PC-3 (cell line): ENCODE measurements around the gene PDE11A. TPM values are rescaled to one million over a fixed set of nuclear protein-coding genes. Genes with fewer than 3 reads are reported as not detected.

Experiments
- ATAC-seq: fragments of 200-7000 bp; cut with Tn5 transposase; 2 replicates; pipeline ENCODE4 v1.9.1; 2020; ENCODE audit warnings: mild to moderate bottlenecking, moderate library complexity
- BruUV-seq: library from RNA; stranded (reverse); fragments of 400-500 nt; replicated peaks from 2 replicates; lab custom pipeline; 2021; lab: Mats Ljungman, UMichigan
- CTCF ChIA-PET: fragments of 300-600 bp; sonication (Branson Sonifier 250); formaldehyde crosslinking; loops from one replicate; lab custom pipeline; 2022; ENCODE audit warnings: antibody characterized with exemption; lab: Charles Lee
- POLR2A ChIA-PET: fragments of 300-600 bp; sonication (Branson Sonifier 250); formaldehyde crosslinking; loops from one replicate; lab custom pipeline; 2022; ENCODE audit warnings: antibody characterized with exemption; ENCODE audit not compliant: unreplicated experiment; lab: Charles Lee
- DNase-seq: peaks from one replicate; pipeline ENCODE4 v3.0.0-alpha.2; 2015
- H2AFZ ChIP-seq: fragments of 300-600 bp; sonication (generic); 2 replicates; pipeline ENCODE4 v1.6.0; 2016; ENCODE audit warnings: antibody characterized with exemption, low read length
- H3F3A ChIP-seq: fragments of 300-600 bp; sonication (generic); one replicate; pipeline ENCODE4 v1.6.0; 2017; ENCODE audit warnings: antibody characterized with exemption, low read length, control low read depth, mild to moderate bottlenecking; ENCODE audit not compliant: unreplicated experiment
- H3K27ac ChIP-seq: fragments of 300-600 bp; sonication (generic); 2 replicates; pipeline ENCODE4 v1.5.1; 2016; ENCODE audit warnings: mild to moderate bottlenecking, low read length
- H3K27me3 ChIP-seq: fragments of 300-600 bp; sonication (generic); 2 replicates; pipeline ENCODE4 v1.6.1; 2016; ENCODE audit warnings: low read length, mixed read lengths
- H3K36me3 ChIP-seq: fragments of 300-600 bp; sonication (generic); 2 replicates; pipeline ENCODE4 v1.6.1; 2016; ENCODE audit warnings: low read depth, mixed run types, low read length, mixed read lengths
- H3K4me1 ChIP-seq: fragments of 300-600 bp; sonication (generic); 2 replicates; pipeline ENCODE4 v1.5.1; 2016; ENCODE audit warnings: low read length; ENCODE audit not compliant: insufficient read depth
- H3K4me2 ChIP-seq: fragments of 300-600 bp; sonication (generic); 2 replicates; pipeline ENCODE4 v1.6.0; 2016; ENCODE audit warnings: low read length
- H3K4me3 ChIP-seq: fragments of 300-600 bp; sonication (generic); 2 replicates; pipeline ENCODE4 v1.5.1; 2016; ENCODE audit warnings: mild to moderate bottlenecking, low read length, mixed read lengths
- H3K79me2 ChIP-seq: fragments of 300-600 bp; sonication (generic); 2 replicates; pipeline ENCODE4 v1.6.1; 2017; ENCODE audit warnings: low read length, mixed read lengths
- H3K9ac ChIP-seq: fragments of 300-600 bp; sonication (generic); 2 replicates; pipeline ENCODE4 v1.6.0; 2016; ENCODE audit warnings: mild to moderate bottlenecking, low read length
- H3K9me2 ChIP-seq: fragments of 300-600 bp; sonication (generic); replicated peaks from 2 replicates; pipeline ENCODE4 v1.6.1; 2016; ENCODE audit warnings: mixed run types, low read length, mixed read lengths
- H3K9me3 ChIP-seq: fragments of 300-600 bp; sonication (generic); 2 replicates; pipeline ENCODE4 v1.6.1; 2016; ENCODE audit warnings: low read length, mixed read lengths
- H4K20me1 ChIP-seq: fragments of 300-600 bp; sonication (generic); 2 replicates; pipeline ENCODE4 v1.6.1; 2016; ENCODE audit warnings: low read length, mixed read lengths
- EZH2 ChIP-seq: fragments of 300-600 bp; sonication (generic); IDR thresholded peaks from one replicate; pipeline ENCODE4 v1.6.1; 2017; ENCODE audit warnings: antibody characterized with exemption, mild to moderate bottlenecking, low read length; ENCODE audit not compliant: unreplicated experiment
- EZH2phosphoT487 ChIP-seq: fragments of 300-600 bp; sonication (generic); IDR thresholded peaks from 2 replicates; pipeline ENCODE4 v1.6.1; 2018; ENCODE audit warnings: mild to moderate bottlenecking, antibody characterized with exemption, low read length, borderline replicate concordance
- intact Hi-C: fragments of 100-400 bp; cut with micrococcal nuclease; formaldehyde crosslinking; loops from 2 replicates; pipeline ENCODE4 v1.9.0; 2023
- total RNA-seq: library from RNA; depleted of rRNA; stranded (reverse); fragments of >200 nt; gene quantifications from 2 replicates; pipeline ENCODE4 v1.2.3, GENCODE V29; 2014
- TF ChIP-seq, protein P1 (sequence below): fragments of 300-600 bp; sonication (generic); conservative IDR thresholded peaks from 2 replicates; pipeline ENCODE4 v1.5.1; 2017; ENCODE audit warnings: antibody characterized with exemption, low read depth, mild to moderate bottlenecking, low read length

The PDE11A gene
- total RNA-seq, 1 experiment from 2014 or later = 0.15 TPM

DNA sequence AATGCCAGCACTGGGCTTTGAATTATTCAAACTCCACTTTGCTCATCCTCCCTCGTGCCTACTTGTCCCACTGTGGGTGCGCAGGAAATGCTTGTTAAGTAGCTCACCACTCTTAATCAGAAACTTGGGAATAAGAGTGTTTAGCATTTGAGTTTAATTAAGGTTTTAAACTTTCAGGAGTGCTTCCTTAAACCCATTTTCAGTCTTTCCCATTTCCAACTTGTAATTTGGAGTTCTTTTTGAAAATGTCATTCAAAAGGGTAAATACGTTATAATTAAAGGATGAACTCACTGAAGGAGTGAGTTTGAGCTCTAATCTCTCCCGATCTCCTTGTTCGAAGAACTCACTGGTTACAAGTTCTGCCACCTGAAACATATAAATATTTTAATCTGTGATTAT, 403.4 kb downstream of the PDE11A start:
- H3K4me3 ChIP-seq = no peak overlapping the region
- H2AFZ ChIP-seq = no peak overlapping the region
- H3K27ac ChIP-seq = no peak overlapping the region
- CTCF ChIA-PET = no interaction called here
- no peaks in the 10 kb centered on the region for H3K36me3 ChIP-seq
- TF ChIP-seq EZH2phosphoT487 (no peak), EZH2 (no peak)
- TF ChIP-seq, protein P1, sequence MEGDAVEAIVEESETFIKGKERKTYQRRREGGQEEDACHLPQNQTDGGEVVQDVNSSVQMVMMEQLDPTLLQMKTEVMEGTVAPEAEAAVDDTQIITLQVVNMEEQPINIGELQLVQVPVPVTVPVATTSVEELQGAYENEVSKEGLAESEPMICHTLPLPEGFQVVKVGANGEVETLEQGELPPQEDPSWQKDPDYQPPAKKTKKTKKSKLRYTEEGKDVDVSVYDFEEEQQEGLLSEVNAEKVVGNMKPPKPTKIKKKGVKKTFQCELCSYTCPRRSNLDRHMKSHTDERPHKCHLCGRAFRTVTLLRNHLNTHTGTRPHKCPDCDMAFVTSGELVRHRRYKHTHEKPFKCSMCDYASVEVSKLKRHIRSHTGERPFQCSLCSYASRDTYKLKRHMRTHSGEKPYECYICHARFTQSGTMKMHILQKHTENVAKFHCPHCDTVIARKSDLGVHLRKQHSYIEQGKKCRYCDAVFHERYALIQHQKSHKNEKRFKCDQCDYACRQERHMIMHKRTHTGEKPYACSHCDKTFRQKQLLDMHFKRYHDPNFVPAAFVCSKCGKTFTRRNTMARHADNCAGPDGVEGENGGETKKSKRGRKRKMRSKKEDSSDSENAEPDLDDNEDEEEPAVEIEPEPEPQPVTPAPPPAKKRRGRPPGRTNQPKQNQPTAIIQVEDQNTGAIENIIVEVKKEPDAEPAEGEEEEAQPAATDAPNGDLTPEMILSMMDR = no peak
- no peaks in the 10 kb centered on the region for H3K9me2 ChIP-seq
- H3K4me2 ChIP-seq = no peak overlapping the region
- no peak for DNase-seq
- intact Hi-C loops = no loop called here
- no peaks in the 10 kb centered on the region for H3K4me1 ChIP-seq
- no peaks in the 10 kb centered on the region for H4K20me1 ChIP-seq
- H3K79me2 ChIP-seq = no peaks in the 10 kb centered on the region
- BruUV-seq = no TSS peak
- ATAC-seq = no peak
- POLR2A ChIA-PET = no interaction called here
- H3K9me3 ChIP-seq = no peaks in the 10 kb centered on the region
- peaks cover 30% of the 10 kb centered on the region; the same call in 1 of the 2 replicates for H3K27me3 ChIP-seq
- no peaks in the 10 kb centered on the region for H3F3A ChIP-seq
- H3K9ac ChIP-seq = no peak overlapping the region

DNA sequence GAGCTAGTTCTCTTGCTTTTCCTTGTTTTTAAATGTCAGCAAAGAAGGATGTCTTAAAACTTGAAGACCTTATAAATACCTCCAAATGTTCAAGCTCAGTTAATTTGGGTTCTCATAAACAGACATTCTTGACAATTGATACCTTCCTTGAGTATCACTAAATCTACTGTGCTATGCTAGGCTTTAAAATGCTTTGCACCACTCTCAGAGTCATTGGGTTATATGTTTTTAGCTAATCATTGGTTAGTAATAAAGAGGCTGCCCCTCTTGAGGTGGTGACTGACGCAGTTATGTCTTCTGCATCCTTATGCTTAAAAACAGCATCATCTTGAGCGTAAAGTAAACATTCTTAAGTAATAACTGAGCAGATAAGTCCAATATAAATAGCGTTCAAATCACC, 404.0 kb downstream of the PDE11A start:
- H3K4me3 ChIP-seq = no peak overlapping the region
- H2AFZ ChIP-seq = no peak overlapping the region
- no peak for DNase-seq
- no peaks in the 10 kb centered on the region for H4K20me1 ChIP-seq
- H3K36me3 ChIP-seq = no peaks in the 10 kb centered on the region
- POLR2A ChIA-PET = no interaction called here
- intact Hi-C loops = no loop called here
- H3K4me2 ChIP-seq = no peak overlapping the region
- no peaks in the 10 kb centered on the region for H3K9me3 ChIP-seq
- H3F3A ChIP-seq = no peaks in the 10 kb centered on the region
- CTCF ChIA-PET = interaction anchor here (0.6 kb wide), 1 partner anchor 104 kb away, joined by 6 read pairs; no protein-coding TSS in a partner anchor
- H3K27me3 ChIP-seq = peaks cover 30% of the 10 kb centered on the region; the same call in 1 of the 2 replicates
- no peak for ATAC-seq
- no TSS peak for BruUV-seq
- TF ChIP-seq EZH2 (no peak), EZH2phosphoT487 (no peak)
- TF ChIP-seq, protein P1 = no peak
- H3K79me2 ChIP-seq = no peaks in the 10 kb centered on the region
- no peak overlapping the region for H3K27ac ChIP-seq
- no peaks in the 10 kb centered on the region for H3K4me1 ChIP-seq
- no peak overlapping the region for H3K9ac ChIP-seq
- no peaks in the 10 kb centered on the region for H3K9me2 ChIP-seq

DNA sequence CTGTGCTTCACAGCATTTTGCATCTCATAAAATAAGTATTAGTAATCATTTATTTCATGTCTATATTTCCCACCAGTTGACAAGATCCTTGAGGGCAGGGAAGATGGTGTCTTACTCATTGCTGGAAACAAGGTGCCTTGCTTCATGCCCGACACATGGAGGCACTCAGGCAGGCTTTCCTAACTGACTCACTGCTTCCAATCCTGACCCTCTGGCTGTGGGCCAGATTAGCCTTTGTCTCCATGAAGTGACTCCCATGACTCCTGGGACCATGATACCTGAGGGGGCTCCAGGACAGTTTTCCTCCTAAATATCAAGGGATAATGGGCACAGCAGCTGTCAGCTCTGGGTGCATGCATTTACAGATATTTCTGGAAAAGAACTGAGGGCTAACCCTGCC, 405.0 kb downstream of the PDE11A start:
- H3K36me3 ChIP-seq = no peaks in the 10 kb centered on the region
- no peak overlapping the region for H2AFZ ChIP-seq
- no peaks in the 10 kb centered on the region for H3K4me1 ChIP-seq
- ATAC-seq (no peak), DNase-seq (peak; percentile 25)
- TF ChIP-seq EZH2phosphoT487 (no peak), EZH2 (no peak)
- TF ChIP-seq, protein P1 = no peak
- no peaks in the 10 kb centered on the region for H4K20me1 ChIP-seq
- CTCF ChIA-PET = no interaction called here
- no peak overlapping the region for H3K4me3 ChIP-seq
- no peak overlapping the region for H3K4me2 ChIP-seq
- no peaks in the 10 kb centered on the region for H3F3A ChIP-seq
- intact Hi-C loops = no loop called here
- BruUV-seq = no TSS peak
- no peaks in the 10 kb centered on the region for H3K9me3 ChIP-seq
- H3K27ac ChIP-seq = no peak overlapping the region
- no peak overlapping the region for H3K9ac ChIP-seq
- H3K27me3 ChIP-seq = peaks cover 30% of the 10 kb centered on the region; the same call in 1 of the 2 replicates
- H3K9me2 ChIP-seq = no peaks in the 10 kb centered on the region
- H3K79me2 ChIP-seq = no peaks in the 10 kb centered on the region
- POLR2A ChIA-PET = no interaction called here
